ENCODE measurements around the gene SUMO3.

- TF ChIP-seq CTCF (IDR thresholded peaks at IDR 0.05), result no peak
- TF ChIP-seq POLR2A (IDR thresholded peaks at IDR 0.05), result no peak
Measured at GRCh38 chr21:44834951-44835646, 17.2 kb upstream of the SUMO3 start.
